Peyer's patch (tissue), 4 donors: ENCODE results near the gene MRNIP. TPM values are rescaled to one million over a fixed set of nuclear protein-coding genes. Genes with fewer than 3 reads are reported as not detected.

Source experiments
- DNase-seq, 3 donors: peaks; one replicate each; pipeline ENCODE4 v3.0.0-alpha.2; 2017 to 2019
- H3K27ac ChIP-seq, 4 donors: fragments of 200-600 bp; sonication (generic); one replicate each; pipeline ENCODE4 v1.5.1; 2016 to 2019
- H3K27me3 ChIP-seq, 2 donors: fragments of 200-600 bp; sonication (generic); one replicate each; pipeline ENCODE4 v1.5.1; 2019
- H3K36me3 ChIP-seq, 3 donors: fragments of 200-600 bp; sonication (generic); one replicate each; pipeline ENCODE4 v1.5.1; 2016 to 2019
- H3K4me1 ChIP-seq, 4 donors: fragments of 200-600 bp; sonication (generic); one replicate each; pipeline ENCODE4 v1.5.1; 2016 to 2019
- H3K4me3 ChIP-seq, 4 donors: fragments of 200-600 bp; sonication (generic); 1 replicate in 3 of 4; 2 replicates in 1 of 4; pipeline ENCODE4 v1.5.1; 2016 to 2019; ENCODE audit warnings: mild to moderate bottlenecking in 1 of 4
- H3K9me3 ChIP-seq, 4 donors: fragments of 200-600 bp; sonication (generic); one replicate each; pipeline ENCODE4 v1.5.1; 2016 to 2019; ENCODE audit warnings: mild to moderate bottlenecking in 1 of 4
- POLR2A ChIP-seq, 2 donors: fragments of 450-650 bp; IDR thresholded peaks; one replicate each; pipeline ENCODE4 v1.5.1; 2017; ENCODE audit warnings: antibody characterized with exemption in 2 of 2, mild to moderate bottlenecking in 2 of 2, moderate library complexity in 2 of 2
- total RNA-seq, 4 donors: library from RNA; depleted of rRNA; stranded (reverse); fragments of >200 nt; gene quantifications; one replicate each; pipeline ENCODE4 v1.1.0, GENCODE V29; 2016
- TF ChIP-seq, protein P1 (sequence below), 6 experiments: fragments of 450-650 bp in 4 of 6; fragments of 200-600 bp in 2 of 6; sonication (generic) in 1 of 6; IDR thresholded peaks; one replicate each; pipeline ENCODE4 v1.5.1; 2017 to 2019; ENCODE audit warnings: antibody characterized with exemption in 6 of 6, mild to moderate bottlenecking in 3 of 6, moderate library complexity in 1 of 6

Gene MRNIP
- total RNA-seq, 4 donors from 2014 or later, result 21.5 to 120 (median 68.3) TPM

DNA sequence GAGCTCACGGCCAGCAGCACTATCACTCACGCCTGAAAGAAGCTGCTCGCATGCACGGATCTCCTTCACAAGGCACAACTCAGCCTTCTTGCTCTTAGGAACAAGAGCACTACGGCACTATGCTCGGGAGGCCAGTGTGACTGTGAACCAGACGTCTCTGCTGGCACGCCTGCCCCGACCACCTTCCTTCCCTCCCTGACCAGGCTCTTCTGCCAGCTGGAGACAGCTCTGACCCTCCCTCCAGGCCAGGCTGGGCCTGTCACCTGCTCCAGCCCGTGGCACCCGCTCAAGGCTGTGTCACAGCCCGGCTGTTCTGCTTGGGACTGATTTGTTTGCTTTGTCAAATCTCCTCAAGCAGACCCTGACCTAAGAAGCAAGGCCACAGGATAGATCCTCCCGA, 42.1 kb upstream of the MRNIP start:
- TF ChIP-seq, protein P1, sequence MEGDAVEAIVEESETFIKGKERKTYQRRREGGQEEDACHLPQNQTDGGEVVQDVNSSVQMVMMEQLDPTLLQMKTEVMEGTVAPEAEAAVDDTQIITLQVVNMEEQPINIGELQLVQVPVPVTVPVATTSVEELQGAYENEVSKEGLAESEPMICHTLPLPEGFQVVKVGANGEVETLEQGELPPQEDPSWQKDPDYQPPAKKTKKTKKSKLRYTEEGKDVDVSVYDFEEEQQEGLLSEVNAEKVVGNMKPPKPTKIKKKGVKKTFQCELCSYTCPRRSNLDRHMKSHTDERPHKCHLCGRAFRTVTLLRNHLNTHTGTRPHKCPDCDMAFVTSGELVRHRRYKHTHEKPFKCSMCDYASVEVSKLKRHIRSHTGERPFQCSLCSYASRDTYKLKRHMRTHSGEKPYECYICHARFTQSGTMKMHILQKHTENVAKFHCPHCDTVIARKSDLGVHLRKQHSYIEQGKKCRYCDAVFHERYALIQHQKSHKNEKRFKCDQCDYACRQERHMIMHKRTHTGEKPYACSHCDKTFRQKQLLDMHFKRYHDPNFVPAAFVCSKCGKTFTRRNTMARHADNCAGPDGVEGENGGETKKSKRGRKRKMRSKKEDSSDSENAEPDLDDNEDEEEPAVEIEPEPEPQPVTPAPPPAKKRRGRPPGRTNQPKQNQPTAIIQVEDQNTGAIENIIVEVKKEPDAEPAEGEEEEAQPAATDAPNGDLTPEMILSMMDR (IDR thresholded peaks at IDR 0.05), result no peak
- no peak for TF ChIP-seq POLR2A (IDR thresholded peaks at IDR 0.05)
- Histone ChIP-seq H3K9me3 (no peaks in the 10 kb centered on the region), H3K27ac (no peak overlapping the region), H3K27me3 (no peaks in the 10 kb centered on the region), H3K36me3 (peaks cover 0 to 72% (median 0%) of the 10 kb centered on the region in 3 donors), H3K4me1 (no peaks in the 10 kb centered on the region), H3K4me3 (no peak overlapping the region)
- DNase-seq, result no peak

- Histone ChIP-seq H3K27me3 (no peaks in the 10 kb centered on the region), H3K36me3 (peaks cover 0 to 76% (median 0%) of the 10 kb centered on the region in 3 donors), H3K9me3 (no peaks in the 10 kb centered on the region), H3K4me1 (no peaks in the 10 kb centered on the region), H3K4me3 (no peak overlapping the region), H3K27ac (no peak overlapping the region)
- TF ChIP-seq, protein P1 (IDR thresholded peaks at IDR 0.05), result no peak
- TF ChIP-seq POLR2A (IDR thresholded peaks at IDR 0.05), result no peak
- no peak for DNase-seq
Observed at GRCh38 chr5:179900206-179900605, 41.6 kb upstream of the MRNIP start.

DNA sequence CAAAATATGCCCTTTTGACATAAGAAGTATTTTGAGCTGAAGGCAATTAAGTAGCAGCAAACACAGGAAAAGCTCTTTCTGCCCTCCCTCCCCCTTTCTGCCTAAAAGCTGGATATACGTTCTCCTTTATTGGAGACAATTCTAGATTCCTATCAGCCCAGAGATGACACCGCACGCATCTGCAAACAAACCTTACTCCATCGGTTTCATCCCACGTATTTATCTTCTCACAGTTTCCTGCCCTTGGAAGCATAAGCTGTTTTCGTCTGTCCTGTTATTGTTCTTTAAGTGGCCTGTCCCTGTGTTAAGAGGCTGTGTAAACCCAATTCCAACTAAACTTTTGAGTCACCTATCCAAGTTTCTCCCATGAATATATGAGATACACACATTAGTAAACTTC, 37.2 kb upstream of the MRNIP start:
- Histone ChIP-seq H3K36me3 (peaks cover 0 to 94% (median 0%) of the 10 kb centered on the region in 3 donors), H3K9me3 (no peaks in the 10 kb centered on the region), H3K27ac (no peak overlapping the region), H3K4me3 (no peak overlapping the region), H3K27me3 (no peaks in the 10 kb centered on the region), H3K4me1 (no peaks in the 10 kb centered on the region)
- DNase-seq, result no peak
- no peak for TF ChIP-seq POLR2A (IDR thresholded peaks at IDR 0.05)
- TF ChIP-seq, protein P1 (IDR thresholded peaks at IDR 0.05), result no peak

DNA sequence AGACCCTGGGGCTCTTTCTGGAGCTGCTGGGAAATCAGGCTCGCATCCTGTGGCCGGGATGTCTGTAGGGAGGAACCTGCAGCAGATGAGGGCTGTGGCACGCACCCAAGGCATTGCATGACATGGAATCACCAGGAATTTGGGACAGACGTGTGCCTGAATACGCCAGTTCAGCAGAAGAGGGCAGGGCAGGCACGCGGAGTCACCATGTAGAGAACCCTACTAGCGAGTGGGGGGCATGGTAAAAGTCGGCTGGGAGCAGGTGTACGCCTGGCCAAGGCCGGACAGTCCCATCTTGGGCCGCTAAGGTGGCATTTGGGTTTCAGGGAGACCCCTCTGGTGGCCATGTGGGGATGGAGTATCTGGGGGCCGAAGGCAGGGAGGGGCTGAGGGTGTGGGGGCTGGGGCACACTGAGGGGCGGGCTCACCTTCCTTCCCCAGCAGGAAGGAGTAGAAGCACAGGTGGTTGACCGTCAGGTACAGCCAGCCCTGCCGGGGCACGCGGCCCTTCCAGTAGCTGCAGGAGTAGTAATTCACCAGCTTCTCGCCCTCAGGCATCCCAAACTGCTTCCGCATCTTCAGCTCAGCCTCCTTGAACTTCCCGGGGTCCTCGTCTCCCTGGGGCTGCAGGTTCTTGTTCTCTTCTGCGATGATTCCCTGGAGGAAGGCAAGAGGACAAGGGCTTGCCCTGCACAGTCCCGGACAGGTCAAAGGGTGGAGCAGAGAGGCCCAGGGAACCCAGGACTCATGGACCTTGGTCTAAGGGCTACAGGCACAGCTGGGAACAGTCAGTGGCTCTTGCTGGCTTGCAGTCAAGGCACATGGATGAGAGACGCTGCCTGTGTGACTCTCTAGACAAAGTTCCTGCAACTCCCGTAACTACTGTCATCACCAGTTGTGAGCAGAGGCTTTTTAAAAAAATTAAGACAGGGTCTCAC, 35.6 kb upstream of the MRNIP start:
- DNase-seq, result peak in 1 of 3 donors; percentile 53

DNA sequence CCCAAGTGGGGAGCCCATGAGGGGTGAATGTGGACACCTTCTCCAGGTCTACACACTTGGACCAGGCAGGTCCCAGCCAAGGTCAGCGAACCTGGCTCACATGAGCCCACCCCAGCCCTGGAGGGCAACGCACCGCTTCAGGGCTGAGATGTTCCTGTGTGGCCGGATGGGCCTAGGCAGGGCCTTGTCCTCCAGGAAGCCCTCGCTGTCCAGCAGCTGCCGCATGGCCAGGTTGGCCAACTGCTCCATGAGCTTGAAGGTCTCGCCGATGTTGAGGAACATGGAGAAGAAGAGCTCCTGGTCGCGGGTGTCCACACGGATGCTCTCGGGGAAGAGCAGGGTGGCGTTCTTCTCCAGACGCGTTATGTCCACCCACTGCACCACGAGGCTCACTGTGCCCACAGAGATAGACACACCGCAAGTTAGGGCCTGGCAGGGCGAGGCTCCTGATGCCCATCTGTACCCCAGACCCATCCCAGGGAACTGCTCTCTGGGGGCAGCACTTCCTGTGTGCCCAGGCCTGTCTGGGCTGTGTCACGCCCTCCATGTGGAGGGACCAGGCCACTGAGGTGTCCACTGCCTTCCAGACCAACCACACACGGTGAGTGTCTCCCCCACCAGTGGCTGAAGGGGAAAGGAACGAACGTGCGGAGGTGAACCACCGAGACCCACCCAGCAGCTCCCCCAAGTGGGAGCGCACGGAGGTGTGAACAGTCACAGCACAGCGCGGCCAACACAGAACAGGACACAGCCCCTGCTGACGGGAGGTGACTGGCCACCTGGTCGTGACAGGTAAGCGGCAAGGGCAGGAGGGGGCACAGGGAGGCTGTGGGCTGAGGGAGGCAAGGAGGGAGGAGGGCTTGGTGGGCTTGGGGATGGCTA, 34.7 kb upstream of the MRNIP start:
- Histone ChIP-seq H3K27ac (no peak overlapping the region), H3K4me3 (no peak overlapping the region), H3K27me3 (no peaks in the 10 kb centered on the region), H3K4me1 (no peaks in the 10 kb centered on the region), H3K36me3 (peaks cover 0 to 98% (median 0%) of the 10 kb centered on the region in 3 donors), H3K9me3 (no peaks in the 10 kb centered on the region)
- peak in 1 of 3 donors; percentile 43 for DNase-seq
- TF ChIP-seq, protein P1 (IDR thresholded peaks at IDR 0.05), result no peak
- TF ChIP-seq POLR2A (IDR thresholded peaks at IDR 0.05), result no peak

More for the DNA sequence above, 35.6 kb upstream of the MRNIP start:
- Histone ChIP-seq H3K4me1 (no peaks in the 10 kb centered on the region), H3K9me3 (no peaks in the 10 kb centered on the region), H3K4me3 (no peak overlapping the region), H3K36me3 (peaks cover 0 to 98% (median 0%) of the 10 kb centered on the region in 3 donors), H3K27me3 (no peaks in the 10 kb centered on the region), H3K27ac (no peak overlapping the region)
- TF ChIP-seq, protein P1 (IDR thresholded peaks at IDR 0.05), result no peak
- no peak for TF ChIP-seq POLR2A (IDR thresholded peaks at IDR 0.05)
